ENCODE results near the gene PCA3. TPM values are rescaled to one million over a fixed set of nuclear protein-coding genes. Genes with fewer than 3 reads are reported as not detected.

The PCA3 gene
- total and polyA plus RNA-seq, 4 donors, result 0.32 to 2.0 (median 0.81) TPM; not detected in 1

DNA sequence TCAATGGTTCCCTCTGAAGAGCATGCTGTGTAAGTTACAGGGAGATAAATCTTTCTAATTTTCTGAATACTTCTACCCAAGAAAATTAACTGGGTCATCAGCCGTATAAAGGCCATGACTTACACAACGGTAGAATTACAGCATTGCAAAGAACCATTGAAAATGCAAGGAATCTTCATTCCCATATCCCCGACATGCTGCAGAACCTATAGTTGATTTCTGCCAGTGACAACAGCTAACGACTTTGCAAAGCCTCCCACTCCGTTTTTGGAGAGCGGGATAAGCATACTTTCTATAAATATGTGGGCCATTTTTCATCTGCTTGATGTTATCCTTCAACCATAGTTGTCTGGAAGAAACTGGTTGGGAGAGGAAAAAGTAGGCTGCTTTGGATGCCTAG lies 56.2 kb downstream of the PCA3 start:
- peaks cover 0 to 3% of the 10 kb centered on the region in 2 donors for H3K4me1 ChIP-seq (ENCODE audit: control insufficient read depth in 1 of 2, insufficient read depth in 2 of 2, low read length in 2 of 2)

DNA sequence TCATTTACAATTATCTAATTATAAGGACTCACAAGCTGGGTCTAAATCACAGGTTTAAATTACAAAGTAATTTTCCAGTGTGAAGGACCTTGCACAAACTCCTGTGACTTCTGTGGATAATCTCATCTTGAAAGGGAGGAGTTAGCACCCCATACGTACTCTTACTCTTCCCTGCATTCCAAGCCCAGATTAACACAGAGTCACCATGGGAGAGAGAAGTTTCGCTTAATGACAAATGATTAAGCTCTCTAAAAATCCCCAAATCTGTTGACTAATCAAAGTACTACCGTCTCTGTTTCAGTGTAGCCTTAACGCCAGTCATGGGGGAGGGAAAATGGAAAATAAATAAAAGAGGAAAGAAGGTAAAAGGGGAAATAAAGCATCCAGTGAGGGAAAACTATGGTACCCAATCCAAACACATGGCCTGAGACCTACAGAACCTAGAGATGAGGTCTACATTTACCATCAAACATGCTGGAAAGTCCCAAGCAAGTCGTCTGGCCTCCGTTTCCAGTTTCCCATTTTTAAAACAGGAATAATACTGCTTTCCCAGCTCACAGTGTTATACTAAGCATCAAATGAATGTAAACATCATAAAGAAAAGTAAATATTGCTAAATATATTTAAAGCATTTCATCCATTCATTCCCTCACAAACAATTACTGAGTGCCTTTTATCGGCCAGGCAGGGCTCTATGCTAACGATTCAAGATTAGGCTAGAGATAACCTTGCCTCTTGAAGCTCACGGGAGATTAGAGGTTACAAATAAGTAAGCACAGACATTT lies 63.2 kb downstream of the PCA3 start:
- Histone ChIP-seq H3K9me3 (ENCODE audit: control insufficient read depth, low read length) (no peaks in the 10 kb centered on the region), H3K36me3 (ENCODE audit: control insufficient read depth in 1 of 2, insufficient read depth in 2 of 2, low read length in 1 of 2) (peaks cover 0 to 5% of the 10 kb centered on the region in 2 donors), H3K4me1 (ENCODE audit: control insufficient read depth in 1 of 2, insufficient read depth in 2 of 2, low read length in 2 of 2) (peaks cover 3 to 9% of the 10 kb centered on the region in 2 donors), H3K4me3 (ENCODE audit: low read length in 2 of 2) (no peak overlapping the region), H3K27me3 (ENCODE audit: control insufficient read depth in 1 of 2, insufficient read depth in 2 of 2, low read length in 1 of 2) (no peaks in the 10 kb centered on the region), H3K27ac (ENCODE audit: low read depth in 1 of 2, low read length in 2 of 2) (peak overlapping the region in 1 of 2 donors; percentile 82)
- no peak for ATAC-seq (ENCODE audit: low FRiP score)
- intact Hi-C loops (cut with DNase I), result no loop called here
- DNase-seq, result no peak
- 88 to 90% methylated on average over 9 of the region's 9 CpGs for whole genome bisulfite sequencing, 2 donors

More for the DNA sequence above, 56.2 kb downstream of the PCA3 start:
- 74 to 77% methylated on average over 6 of the region's 6 CpGs for WGBS, 2 donors
- ATAC-seq (ENCODE audit: low FRiP score) (no peak), DNase-seq (no peak)
- H3K36me3 ChIP-seq (ENCODE audit: control insufficient read depth in 1 of 2, insufficient read depth in 2 of 2, low read length in 1 of 2), result peaks cover 0 to 4% of the 10 kb centered on the region in 2 donors
- H3K9me3 ChIP-seq (ENCODE audit: control insufficient read depth, low read length), result no peaks in the 10 kb centered on the region
- H3K27me3 ChIP-seq (ENCODE audit: control insufficient read depth in 1 of 2, insufficient read depth in 2 of 2, low read length in 1 of 2), result no peaks in the 10 kb centered on the region
- H3K4me3 ChIP-seq (ENCODE audit: low read length in 2 of 2), result no peak overlapping the region
- no peak overlapping the region for H3K27ac ChIP-seq (ENCODE audit: low read depth in 1 of 2, low read length in 2 of 2)
- intact Hi-C loops (cut with DNase I), result no loop called here

DNA sequence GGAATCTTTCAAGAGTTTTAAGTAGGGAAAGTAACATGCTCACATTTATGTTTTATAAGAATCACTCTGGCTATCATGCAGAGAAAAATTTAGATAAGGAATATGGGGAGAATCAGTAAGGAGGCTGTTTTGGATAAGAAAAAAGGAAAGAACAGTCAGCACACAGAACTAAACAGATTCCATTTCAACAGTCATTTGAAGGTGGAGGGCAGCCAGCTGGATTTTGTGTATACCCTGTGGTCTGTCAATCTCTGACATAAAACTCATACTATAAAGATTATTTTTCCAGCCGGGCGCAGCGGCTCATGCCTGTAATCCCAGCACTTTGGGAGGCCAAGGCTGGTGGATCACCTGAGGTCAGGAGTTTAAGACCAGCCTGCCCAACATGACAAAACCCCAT lies 64.2 kb downstream of the PCA3 start:
- 26 to 42% methylated on average over 3 of the region's 3 CpGs for WGBS, 2 donors
- ATAC-seq (ENCODE audit: low FRiP score) (no peak), DNase-seq (no peak)
- H3K27ac ChIP-seq (ENCODE audit: low read depth in 1 of 2, low read length in 2 of 2), result peak overlapping the region in 1 of 2 donors; percentile 82
- H3K27me3 ChIP-seq (ENCODE audit: control insufficient read depth in 1 of 2, insufficient read depth in 2 of 2, low read length in 1 of 2), result no peaks in the 10 kb centered on the region
- intact Hi-C loops (cut with DNase I), result no loop called here
- peaks cover 3 to 9% of the 10 kb centered on the region in 2 donors for H3K4me1 ChIP-seq (ENCODE audit: control insufficient read depth in 1 of 2, insufficient read depth in 2 of 2, low read length in 2 of 2)
- H3K4me3 ChIP-seq (ENCODE audit: low read length in 2 of 2), result no peak overlapping the region
- no peaks in the 10 kb centered on the region for H3K9me3 ChIP-seq (ENCODE audit: control insufficient read depth, low read length)
- H3K36me3 ChIP-seq (ENCODE audit: control insufficient read depth in 1 of 2, insufficient read depth in 2 of 2, low read length in 1 of 2), result peaks cover 0 to 5% of the 10 kb centered on the region in 2 donors

DNA sequence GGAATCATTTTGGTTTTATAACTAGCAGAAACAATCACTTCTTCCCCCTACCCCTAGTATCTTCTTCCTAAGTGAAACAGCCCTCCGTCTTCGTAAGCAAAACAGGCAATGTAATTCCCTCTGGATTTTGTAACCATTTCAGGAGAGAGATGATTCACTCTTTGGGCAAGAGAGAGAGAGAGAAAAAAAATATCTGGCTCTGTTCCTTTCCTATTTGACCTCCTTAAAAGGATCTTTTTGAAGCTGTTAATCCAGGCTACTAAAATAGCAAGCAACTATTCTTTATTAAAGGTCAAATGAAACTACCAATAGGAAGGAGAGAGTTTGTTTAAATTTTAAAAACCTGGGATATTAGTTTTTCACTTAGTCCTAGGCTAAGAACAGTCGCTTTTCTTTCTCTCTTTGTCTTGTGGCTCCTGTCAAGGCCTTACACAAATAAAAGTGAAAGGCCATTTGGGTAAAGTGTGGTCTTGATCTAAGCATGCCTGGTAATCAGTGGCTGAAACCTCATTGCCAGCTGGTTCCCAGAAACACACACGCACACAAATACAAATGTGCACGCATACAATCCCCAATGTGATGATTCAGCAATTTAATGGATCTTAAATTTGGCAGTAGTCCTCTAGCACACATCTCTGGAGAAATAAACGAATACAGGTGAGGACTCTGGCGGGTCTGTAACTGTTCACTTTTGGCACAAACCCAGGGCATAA lies 71.5 kb downstream of the PCA3 start:
- Histone ChIP-seq H3K27ac (ENCODE audit: low read depth in 1 of 2, low read length in 2 of 2) (peak overlapping the region; percentile 95 to 99), H3K4me1 (ENCODE audit: control insufficient read depth in 1 of 2, insufficient read depth in 2 of 2, low read length in 2 of 2) (peaks cover 3 to 18% of the 10 kb centered on the region in 2 donors), H3K4me3 (ENCODE audit: low read length in 2 of 2) (no peak overlapping the region), H3K9me3 (ENCODE audit: control insufficient read depth, low read length) (no peaks in the 10 kb centered on the region), H3K27me3 (ENCODE audit: control insufficient read depth in 1 of 2, insufficient read depth in 2 of 2, low read length in 1 of 2) (no peaks in the 10 kb centered on the region), H3K36me3 (ENCODE audit: control insufficient read depth in 1 of 2, insufficient read depth in 2 of 2, low read length in 1 of 2) (no peaks in the 10 kb centered on the region)
- DNase-seq, result no peak
- intact Hi-C loops (cut with DNase I), result loop anchor here (5.0 kb wide), 2 partner anchors 37 to 57 kb away; no protein-coding TSS in a partner anchor
- peak; percentile 90 for ATAC-seq (ENCODE audit: low FRiP score)
- 5 to 9% methylated on average over 7 of the region's 7 CpGs for WGBS, 2 donors

Other genes starting within 250 kb of the PCA3 start
- gene PRUNE2, start 141.7 kb downstream of the PCA3 start, total RNA-seq, result 100 to 1,000 TPM; 304 to 558 TPM
- gene PRUNE2, start 141.7 kb downstream of the PCA3 start, polyA plus RNA-seq, result 10 to 100 TPM; 38.1 to 92.9 TPM